HCT116 (cell line): ENCODE results near the gene EXOC4. TPM values are rescaled to one million over a fixed set of nuclear protein-coding genes. Genes with fewer than 3 reads are reported as not detected.

Experiments used
- ATAC-seq: fragments of 200-7000 bp; cut with Tn5 transposase; 2 replicates; pipeline ENCODE4 v1.9.1; 2020; ENCODE audit warnings: mild to moderate bottlenecking, moderate library complexity
- BruUV-seq: library from RNA; stranded (reverse); fragments of 400-500 nt; replicated peaks from 2 replicates; lab custom pipeline; 2021; lab: Mats Ljungman, UMichigan
- CTCF ChIA-PET: fragments of 300-600 bp; sonication (Branson Sonifier 250); formaldehyde crosslinking; loops from one replicate; lab custom pipeline; 2021; ENCODE audit warnings: antibody characterized with exemption; lab: Charles Lee
- POLR2A ChIA-PET: fragments of 300-600, 350-600 bp; sonication (Branson Sonifier 250); formaldehyde crosslinking; loops from one replicate; lab custom pipeline; 2021; ENCODE audit warnings: antibody characterized with exemption; lab: Charles Lee
- RAD21 ChIA-PET, 2 experiments: fragments of 300-600 bp; sonication (Branson Sonifier 250); formaldehyde crosslinking; loops; one replicate each; lab custom pipeline; 2023; ENCODE audit warnings: low total read pairs in 2 of 2; ENCODE audit not compliant: uncharacterized antibody in 2 of 2, unreplicated experiment in 2 of 2, low non-redundant PET in 1 of 2; lab: Charles Lee
- DNase-seq: peaks from one replicate; pipeline ENCODE4 v3.0.0-alpha.2; 2010; ENCODE audit warnings: low read depth, low spot score
- H2AFZ ChIP-seq: fragments of 200-600 bp; shearing (Covaris generic), sonication (generic); 2 replicates; pipeline ENCODE4 v1.6.1; 2017; ENCODE audit warnings: low read depth, mixed run types, mixed read lengths, antibody characterized with exemption, low read length; ENCODE audit not compliant: poor library complexity, severe bottlenecking
- H3K27ac ChIP-seq: 2 replicates; pipeline ENCODE4 v1.5.1; 2012; ENCODE audit warnings: low read depth, low read length
- H3K27me3 ChIP-seq: fragments of 200-600 bp; sonication (generic); 2 replicates; pipeline ENCODE4 v1.6.1; 2016; ENCODE audit warnings: mixed run types, low read length, mixed read lengths; ENCODE audit not compliant: insufficient read depth
- H3K36me3 ChIP-seq, 2 experiments: fragments of 200-500 bp in 1 of 2; fragments of 200-600 bp in 1 of 2; sonication (Bioruptor generic) in 1 of 2; sonication (generic) in 1 of 2; 2 replicates each; pipeline versions ENCODE4 v1.5.1 to v1.6.1; 2014 to 2016; ENCODE audit warnings: low read length in 2 of 2, inconsistent platforms in 1 of 2, mixed read lengths in 1 of 2, mixed run types in 1 of 2; ENCODE audit not compliant: insufficient read depth in 2 of 2, control insufficient read depth in 1 of 2
- H3K4me1 ChIP-seq, 2 experiments: fragments of 200-600 bp in 1 of 2; sonication (generic) in 1 of 2; 2 replicates each; pipeline versions ENCODE4 v1.5.1 to v1.6.1; 2012 to 2017; ENCODE audit warnings: low read length in 2 of 2, inconsistent platforms in 1 of 2, mild to moderate bottlenecking in 1 of 2, mixed read lengths in 1 of 2, mixed run types in 1 of 2, moderate library complexity in 1 of 2; ENCODE audit not compliant: insufficient read depth in 2 of 2, control insufficient read depth in 1 of 2
- H3K4me2 ChIP-seq: fragments of 200-600 bp; sonication (generic); 2 replicates; pipeline ENCODE4 v1.6.1; 2017; ENCODE audit warnings: mixed run types, low read length, mixed read lengths
- H3K4me3 ChIP-seq, 2 experiments: fragments of 200-600 bp in 1 of 2; sonication (generic) in 1 of 2; replicated peaks in 1 of 2; 2 replicates each; pipeline ENCODE4 v1.5.1; 2011 to 2016; ENCODE audit warnings: low read length in 2 of 2, control low read depth in 1 of 2, low read depth in 1 of 2, mild to moderate bottlenecking in 1 of 2, mixed read lengths in 1 of 2, mixed run types in 1 of 2
- H3K79me2 ChIP-seq: fragments of 200-600 bp; sonication (generic); 2 replicates; pipeline ENCODE4 v1.6.1; 2017; ENCODE audit warnings: mild to moderate bottlenecking, mixed run types, low read length, moderate library complexity, mixed read lengths; ENCODE audit not compliant: insufficient read depth
- H3K9ac ChIP-seq: fragments of 200-600 bp; sonication (generic); 2 replicates; pipeline ENCODE4 v1.6.1; 2016; ENCODE audit warnings: low read length, mixed read lengths
- H3K9me2 ChIP-seq: fragments of 200-600 bp; sonication (generic), shearing (Covaris generic); 2 replicates; pipeline ENCODE4 v1.6.1; 2017; ENCODE audit warnings: mixed run types, mild to moderate bottlenecking, moderate library complexity; ENCODE audit not compliant: insufficient read depth
- H3K9me3 ChIP-seq, 2 experiments: fragments of 200-500 bp in 1 of 2; fragments of 200-600 bp in 1 of 2; sonication (Bioruptor generic) in 1 of 2; sonication (generic) in 1 of 2; 2 replicates each; pipeline ENCODE4 v1.6.1; 2014 to 2017; ENCODE audit warnings: low read length in 2 of 2, mixed read lengths in 2 of 2, inconsistent platforms in 1 of 2, low read depth in 1 of 2, mild to moderate bottlenecking in 1 of 2, mixed run types in 1 of 2, moderate library complexity in 1 of 2; ENCODE audit not compliant: control insufficient read depth in 1 of 2, insufficient read depth in 1 of 2
- H4K20me1 ChIP-seq: fragments of 200-600 bp; sonication (generic), shearing (Covaris generic); 2 replicates; pipeline ENCODE4 v1.6.1; 2017; ENCODE audit warnings: mixed run types, mild to moderate bottlenecking, moderate library complexity; ENCODE audit not compliant: insufficient read depth
- CBX3 ChIP-seq: IDR thresholded peaks from 2 replicates; pipeline ENCODE4 v1.6.1; 2012; ENCODE audit warnings: low read depth
- CEBPB ChIP-seq: IDR thresholded peaks from 2 replicates; pipeline ENCODE4 v1.6.1; 2012; ENCODE audit warnings: low read depth
- EGR1 ChIP-seq: IDR thresholded peaks from 2 replicates; pipeline ENCODE4 v1.6.1; 2012; ENCODE audit warnings: low read depth
- ELF1 ChIP-seq: IDR thresholded peaks from 2 replicates; pipeline ENCODE4 v1.6.1; 2012; ENCODE audit warnings: low read depth, borderline replicate concordance
- FOSL1 ChIP-seq: IDR thresholded peaks from 2 replicates; pipeline ENCODE4 v1.6.1; 2012; ENCODE audit warnings: low read depth
- POLR2A ChIP-seq: IDR thresholded peaks from 2 replicates; pipeline ENCODE4 v1.7.0; 2011; ENCODE audit warnings: borderline replicate concordance; ENCODE audit not compliant: insufficient read depth, insufficient read length; ENCODE audit errors: extremely low read depth
- POLR2AphosphoS5 ChIP-seq: IDR thresholded peaks from 2 replicates; pipeline ENCODE4 v1.6.1; 2011; ENCODE audit warnings: mild to moderate bottlenecking, low read depth, low read length, moderate library complexity
- REST ChIP-seq: IDR thresholded peaks from 2 replicates; pipeline ENCODE4 v1.6.1; 2012; ENCODE audit warnings: low read depth
- SIN3A ChIP-seq: IDR thresholded peaks from 2 replicates; pipeline ENCODE4 v1.6.1; 2012; ENCODE audit warnings: low read depth
- SP1 ChIP-seq: IDR thresholded peaks from 2 replicates; pipeline ENCODE4 v1.6.1; 2012; ENCODE audit warnings: low read depth
- SRF ChIP-seq: IDR thresholded peaks from 2 replicates; pipeline ENCODE4 v1.6.1; 2012; ENCODE audit warnings: low read depth
- TCF7L2 ChIP-seq: IDR thresholded peaks from 2 replicates; pipeline ENCODE4 v1.7.0; 2011; ENCODE audit warnings: borderline replicate concordance, inconsistent platforms; ENCODE audit not compliant: insufficient read depth, insufficient read length; ENCODE audit errors: extremely low read depth
- ZNF274 ChIP-seq: fragments of 200-500 bp; sonication (Bioruptor generic); IDR thresholded peaks from 2 replicates; pipeline ENCODE4 v1.6.1; 2014; ENCODE audit warnings: mild to moderate bottlenecking, low read depth, low read length, inconsistent platforms
- intact Hi-C: fragments of 100-400 bp; cut with micrococcal nuclease; formaldehyde crosslinking; loops from 2 replicates; pipeline ENCODE4 v1.10.0; 2022
- total RNA-seq: library from RNA; stranded (reverse); gene quantifications from one replicate; pipeline ENCODE4 v1.2.1, GENCODE V29; 2021; ENCODE audit not compliant: unreplicated experiment

The EXOC4 gene
- total RNA-seq, 1 experiment from 2014 or later = 40.3 TPM

GRCh38 chr7:134058521-134058920 is 805.6 kb downstream of the EXOC4 start:
- Histone ChIP-seq H3K27me3 (no peaks in the 10 kb centered on the region), H2AFZ (no peak overlapping the region), H4K20me1 (no peaks in the 10 kb centered on the region), H3K4me1 (no peaks in the 10 kb centered on the region), H3K79me2 (no peaks in the 10 kb centered on the region), H3K9ac (no peak overlapping the region), H3K9me2 (no peaks in the 10 kb centered on the region), H3K9me3 (no peaks in the 10 kb centered on the region), H3K4me3 (no peak overlapping the region), H3K4me2 (no peak overlapping the region), H3K27ac (no peak overlapping the region), H3K36me3 (no peaks in the 10 kb centered on the region)
- intact Hi-C loops = no loop called here
- ChIA-PET POLR2A (no interaction called here), CTCF (interaction anchor here (0.7 kb wide), 1 partner anchor 401 kb away, joined by 3 read pairs; no protein-coding TSS in a partner anchor), RAD21 (no interaction called here)
- no TSS peak for BruUV-seq
- ATAC-seq (no peak), DNase-seq (no peak)
- no peak for TF ChIP-seq REST
- TF ChIP-seq FOSL1 = no peak
- TF ChIP-seq ELF1 = no peak
- TF ChIP-seq POLR2AphosphoS5 = no peak
- no peak for TF ChIP-seq SIN3A
- no peak for TF ChIP-seq TCF7L2
- TF ChIP-seq EGR1 = no peak
- no peak for TF ChIP-seq ZNF274
- TF ChIP-seq POLR2A = no peak
- no peak for TF ChIP-seq CEBPB
- no peak for TF ChIP-seq SRF
- TF ChIP-seq SP1 = no peak
- TF ChIP-seq CBX3 = no peak
